Stimulated activated CD8-positive, alpha-beta memory T cell treated with anti-CD3 and anti-CD28 coated beads, Interleukin-15, amount 100 ng/mL, for 48 hours (primary cell): ENCODE measurements around the gene PYGL.
"Not testable (repeated sequence)": the region's sequence is repeated elsewhere in the genome, so short reads cannot be mapped to it uniquely, and the experiment has no call there.

Experiments
- DNase-seq, 2 donors: peaks; one replicate each; pipeline ENCODE4 v3.0.0-alpha.2; 2020; ENCODE audit warnings: low read depth in 2 of 2

PYGL gene

GRCh38 chr14:50954811-50955372 is 10.6 kb upstream of the PYGL start:
- no peak for DNase-seq

- no peak for DNase-seq
Observed at GRCh38 chr14:50953502-50953901, 9.2 kb upstream of the PYGL start.

- DNase-seq, result no peak
Observed at GRCh38 chr14:50951032-50951431, 6.7 kb upstream of the PYGL start.

- DNase-seq, result no peak
Observed at GRCh38 chr14:50948205-50948604, 3.9 kb upstream of the PYGL start.

GRCh38 chr14:50947446-50947845 is 3.2 kb upstream of the PYGL start:
- DNase-seq, result no peak

GRCh38 chr14:50946234-50946935 is 2.1 kb upstream of the PYGL start:
- no peak for DNase-seq

- no peak for DNase-seq
Observed at GRCh38 chr14:50944647-50945413, 547 bp upstream of the PYGL start.

- DNase-seq, result no peak
Observed at GRCh38 chr14:50943261-50943942, 881 bp downstream of the PYGL start.

- DNase-seq, result not testable (repeated sequence)
Observed at GRCh38 chr14:50941638-50942037, 2.6 kb downstream of the PYGL start.

GRCh38 chr14:50941151-50941550 is 3.1 kb downstream of the PYGL start:
- DNase-seq, result no peak

- no peak for DNase-seq
Observed at GRCh38 chr14:50937800-50938199, 6.5 kb downstream of the PYGL start.

- no peak for DNase-seq
Observed at GRCh38 chr14:50937325-50937724, 7.0 kb downstream of the PYGL start.

GRCh38 chr14:50936882-50937281 is 7.4 kb downstream of the PYGL start:
- DNase-seq, result no peak

- DNase-seq, result no peak
Observed at GRCh38 chr14:50936016-50936340, 8.3 kb downstream of the PYGL start.

GRCh38 chr14:50935126-50936015 is 8.9 kb downstream of the PYGL start:
- DNase-seq, result no peak

GRCh38 chr14:50932592-50933495 is 11.4 kb downstream of the PYGL start:
- no peak for DNase-seq

- DNase-seq, result no peak
Observed at GRCh38 chr14:50932156-50932555, 12.1 kb downstream of the PYGL start.

GRCh38 chr14:50931559-50931958 is 12.7 kb downstream of the PYGL start:
- DNase-seq, result no peak

- no peak for DNase-seq
Observed at GRCh38 chr14:50929506-50929905, 14.8 kb downstream of the PYGL start.

- no peak for DNase-seq
Observed at GRCh38 chr14:50928002-50928635, 16.2 kb downstream of the PYGL start.
